WTC11 (cell line): ENCODE data around the gene HSFX2. TPM values are rescaled to one million over a fixed set of nuclear protein-coding genes. Genes with fewer than 3 reads are reported as not detected.
"Not testable (repeated sequence)": the region's sequence is repeated elsewhere in the genome, so short reads cannot be mapped to it uniquely, and the experiment has no call there.

ENCODE experiments used
- ATAC-seq: fragments of 200-7000 bp; cut with Tn5 transposase; 2 replicates; pipeline ENCODE4 v1.10.0; 2021; ENCODE audit warnings: mild to moderate bottlenecking, moderate library complexity
- CTCF ChIA-PET: fragments of 300-600 bp; sonication (Branson Sonifier 250); formaldehyde crosslinking; loops from one replicate; lab custom pipeline; 2021; ENCODE audit warnings: antibody characterized with exemption; lab: Charles Lee
- POLR2A ChIA-PET: fragments of 350-600 bp; sonication (Branson Sonifier 250); formaldehyde crosslinking; loops from one replicate; lab custom pipeline; 2021; ENCODE audit warnings: antibody characterized with exemption; lab: Charles Lee
- DNase-seq: peaks from one replicate; pipeline ENCODE4 v3.0.0; 2021; ENCODE audit warnings: low spot score
- H3K27ac Mint-ChIP-seq: 2 replicates; pipeline ENCODE4 v1.8.0; 2021; ENCODE audit warnings: mixed read lengths
- H3K27me3 Mint-ChIP-seq: 2 replicates; pipeline ENCODE4 v1.8.0; 2021; ENCODE audit warnings: low read depth, mild to moderate bottlenecking, moderate library complexity, mixed read lengths
- H3K36me3 Mint-ChIP-seq: 2 replicates; pipeline ENCODE4 v1.8.0; 2021; ENCODE audit warnings: mixed read lengths
- H3K4me1 Mint-ChIP-seq: 2 replicates; pipeline ENCODE4 v1.8.0; 2022; ENCODE audit warnings: mixed read lengths
- H3K4me3 Mint-ChIP-seq: 2 replicates; pipeline ENCODE4 v1.8.0; 2021; ENCODE audit warnings: mild to moderate bottlenecking, moderate library complexity, mixed read lengths
- H3K9me3 Mint-ChIP-seq: 2 replicates; pipeline ENCODE4 v1.8.0; 2021; ENCODE audit warnings: mixed read lengths
- total RNA-seq: library from RNA; stranded (reverse); gene quantifications from 3 replicates; pipeline ENCODE4 v1.2.3, GENCODE V29; 2021

Gene HSFX2
- total RNA-seq, 1 experiment from 2014 or later: not detected

GRCh38 chrX:149550454-149550853 lies 44.7 kb downstream of the HSFX2 start:
- H3K4me1 Mint-ChIP-seq, POLR2A ChIA-PET, DNase-seq, CTCF ChIA-PET, ATAC-seq, H3K9me3 Mint-ChIP-seq, H3K4me3 Mint-ChIP-seq, H3K36me3 Mint-ChIP-seq, H3K27me3 Mint-ChIP-seq, H3K27ac Mint-ChIP-seq: not testable (repeated sequence)

- H3K9me3 Mint-ChIP-seq, H3K27me3 Mint-ChIP-seq, CTCF ChIA-PET, H3K4me1 Mint-ChIP-seq, H3K36me3 Mint-ChIP-seq, H3K4me3 Mint-ChIP-seq, POLR2A ChIA-PET, H3K27ac Mint-ChIP-seq, DNase-seq, ATAC-seq: not testable (repeated sequence)
These were observed 45.4 kb downstream of the HSFX2 start, which contains the start of gene HSFX3 for GRCh38 chrX:149549701-149550100. HSFX3 (minus strand) TSS chrX:149549924; CDS start chrX:149549852, 72 bp downstream.

GRCh38 chrX:149547782-149548181 lies 47.3 kb downstream of the HSFX2 start:
- H3K9me3 Mint-ChIP-seq, H3K4me1 Mint-ChIP-seq, H3K27ac Mint-ChIP-seq, ATAC-seq, H3K36me3 Mint-ChIP-seq, DNase-seq, CTCF ChIA-PET, H3K27me3 Mint-ChIP-seq, POLR2A ChIA-PET, H3K4me3 Mint-ChIP-seq: not testable (repeated sequence)

- H3K27ac Mint-ChIP-seq, H3K4me3 Mint-ChIP-seq, H3K9me3 Mint-ChIP-seq, DNase-seq, POLR2A ChIA-PET, H3K27me3 Mint-ChIP-seq, ATAC-seq, CTCF ChIA-PET, H3K36me3 Mint-ChIP-seq, H3K4me1 Mint-ChIP-seq: not testable (repeated sequence)
These were observed 48.2 kb downstream of the HSFX2 start for GRCh38 chrX:149546962-149547361.

- peaks cover 10% of the 10 kb centered on the region for H3K27me3 Mint-ChIP-seq
- H3K27ac Mint-ChIP-seq, POLR2A ChIA-PET, CTCF ChIA-PET, H3K4me1 Mint-ChIP-seq, H3K36me3 Mint-ChIP-seq, H3K9me3 Mint-ChIP-seq, H3K4me3 Mint-ChIP-seq: not testable (repeated sequence)
- ATAC-seq (peak; percentile 79), DNase-seq (peak; percentile 59)
These were observed 49.3 kb downstream of the HSFX2 start for GRCh38 chrX:149545545-149546543.

Other genes starting within 250 kb of the HSFX2 start
- gene IDS, start 90.0 kb downstream of the HSFX2 start, total RNA-seq: 13.3 to 21.7 TPM (median 18.0 TPM) in 3 replicates
- 5.4 to 7.7 TPM (median 6.1 TPM) in 3 replicates for gene EOLA1, start 54.3 kb downstream of the HSFX2 start, total RNA-seq
- not detected in 3 replicates for gene HSFX3, start 45.4 kb downstream of the HSFX2 start, total RNA-seq
- gene MAGEA9B, start 7.9 kb downstream of the HSFX2 start, total RNA-seq: 0.11 to 0.35 TPM (median 0.14 TPM) in 3 replicates
- 15.9 to 20.2 TPM (median 17.1 TPM) in 3 replicates for gene TMEM185A, start 36.5 kb upstream of the HSFX2 start, total RNA-seq
- not detected in 3 replicates for gene MAGEA11, start 116.7 kb upstream of the HSFX2 start, total RNA-seq
- 0.48 to 0.85 TPM (median 0.66 TPM) in 3 replicates for gene HSFX1, start 178.8 kb upstream of the HSFX2 start, total RNA-seq
- gene MAGEA9, start 186.6 kb upstream of the HSFX2 start, total RNA-seq: not detected in 3 replicates